ENCODE measurements around the gene PCSK2. TPM values are rescaled to one million over a fixed set of nuclear protein-coding genes. Genes with fewer than 3 reads are reported as not detected.

The PCSK2 gene
- total RNA-seq, 1 donor, result not detected

- Histone ChIP-seq H3K4me1 (ENCODE audit: insufficient read depth, low read length) (peaks cover 4% of the 10 kb centered on the region), H4K20me1 (ENCODE audit: insufficient read depth, low read length) (no peaks in the 10 kb centered on the region), H3K4me3 (ENCODE audit: insufficient read depth, low read length) (no peak overlapping the region), H3K36me3 (ENCODE audit: insufficient read depth, low read length) (no peaks in the 10 kb centered on the region), H3K4me2 (ENCODE audit: insufficient read depth, low read length) (no peak overlapping the region), H2AFZ (ENCODE audit: low read length) (no peak overlapping the region), H3K27me3 (ENCODE audit: insufficient read depth, low read length) (peaks cover 5% of the 10 kb centered on the region), H3K9me3 (ENCODE audit: low read depth, low read length) (no peaks in the 10 kb centered on the region), H3K79me2 (ENCODE audit: insufficient read depth, low read length) (no peaks in the 10 kb centered on the region), H3K27ac (ENCODE audit: low read depth, low read length) (no peak overlapping the region)
- TF ChIP-seq CTCF (IDR thresholded peaks at IDR 0.05; ENCODE audit: extremely low read depth, low read depth, low read length), result no peak
- no peak for DNase-seq (ENCODE audit: insufficient read length, low spot score, missing footprints)
Measured at GRCh38 chr20:17493173-17493572, 266.3 kb downstream of the PCSK2 start.

- Histone ChIP-seq H3K4me1 (ENCODE audit: insufficient read depth, low read length) (peaks cover 5% of the 10 kb centered on the region), H4K20me1 (ENCODE audit: insufficient read depth, low read length) (no peaks in the 10 kb centered on the region), H3K9me3 (ENCODE audit: low read depth, low read length) (no peaks in the 10 kb centered on the region), H2AFZ (ENCODE audit: low read length) (no peak overlapping the region), H3K36me3 (ENCODE audit: insufficient read depth, low read length) (no peaks in the 10 kb centered on the region), H3K79me2 (ENCODE audit: insufficient read depth, low read length) (no peaks in the 10 kb centered on the region), H3K4me3 (ENCODE audit: insufficient read depth, low read length) (no peak overlapping the region), H3K27me3 (ENCODE audit: insufficient read depth, low read length) (no peaks in the 10 kb centered on the region), H3K27ac (ENCODE audit: low read depth, low read length) (no peak overlapping the region), H3K4me2 (ENCODE audit: insufficient read depth, low read length) (no peak overlapping the region)
- no peak for DNase-seq (ENCODE audit: insufficient read length, low spot score, missing footprints)
- TF ChIP-seq CTCF (IDR thresholded peaks at IDR 0.05; ENCODE audit: extremely low read depth, low read depth, low read length), result no peak
Measured at GRCh38 chr20:17494201-17494600, 267.4 kb downstream of the PCSK2 start.

GRCh38 chr20:17495826-17496225 is 269.0 kb downstream of the PCSK2 start:
- TF ChIP-seq CTCF (IDR thresholded peaks at IDR 0.05; ENCODE audit: extremely low read depth, low read depth, low read length), result no peak
- H3K36me3 ChIP-seq (ENCODE audit: insufficient read depth, low read length), result no peaks in the 10 kb centered on the region
- no peak overlapping the region for H3K4me3 ChIP-seq (ENCODE audit: insufficient read depth, low read length)
- no peaks in the 10 kb centered on the region for H3K27me3 ChIP-seq (ENCODE audit: insufficient read depth, low read length)
- no peak overlapping the region for H3K27ac ChIP-seq (ENCODE audit: low read depth, low read length)
- no peaks in the 10 kb centered on the region for H4K20me1 ChIP-seq (ENCODE audit: insufficient read depth, low read length)
- H3K9me3 ChIP-seq (ENCODE audit: low read depth, low read length), result no peaks in the 10 kb centered on the region
- peaks cover 5% of the 10 kb centered on the region for H3K4me1 ChIP-seq (ENCODE audit: insufficient read depth, low read length)
- no peak overlapping the region for H2AFZ ChIP-seq (ENCODE audit: low read length)
- no peak overlapping the region for H3K4me2 ChIP-seq (ENCODE audit: insufficient read depth, low read length)
- no peak for DNase-seq (ENCODE audit: insufficient read length, low spot score, missing footprints)
- H3K79me2 ChIP-seq (ENCODE audit: insufficient read depth, low read length), result no peaks in the 10 kb centered on the region

- Histone ChIP-seq H3K27me3 (ENCODE audit: insufficient read depth, low read length) (peaks cover 6% of the 10 kb centered on the region), H3K4me2 (ENCODE audit: insufficient read depth, low read length) (peak overlapping the region; percentile 67), H4K20me1 (ENCODE audit: insufficient read depth, low read length) (no peaks in the 10 kb centered on the region), H3K4me1 (ENCODE audit: insufficient read depth, low read length) (peaks cover 5% of the 10 kb centered on the region), H3K79me2 (ENCODE audit: insufficient read depth, low read length) (no peaks in the 10 kb centered on the region), H2AFZ (ENCODE audit: low read length) (peak overlapping the region; percentile 37), H3K27ac (ENCODE audit: low read depth, low read length) (no peak overlapping the region), H3K9me3 (ENCODE audit: low read depth, low read length) (no peaks in the 10 kb centered on the region), H3K36me3 (ENCODE audit: insufficient read depth, low read length) (no peaks in the 10 kb centered on the region), H3K4me3 (ENCODE audit: insufficient read depth, low read length) (peak overlapping the region; percentile 38)
- TF ChIP-seq CTCF (IDR thresholded peaks at IDR 0.05; ENCODE audit: extremely low read depth, low read depth, low read length), result no peak
- DNase-seq (ENCODE audit: insufficient read length, low spot score, missing footprints), result no peak
Measured at GRCh38 chr20:17497821-17498580, 271.2 kb downstream of the PCSK2 start.

All from osteoblast (primary cell).